HG03439 (cell line): ENCODE results near the gene DCLK3.

Experiments
- ATAC-seq: cut with Tn5 transposase; IDR thresholded peaks from one replicate; pipeline ENCODE4 v1.9.1; 2021; ENCODE audit warnings: mild to moderate bottlenecking, moderate library complexity; ENCODE audit not compliant: unreplicated experiment

The DCLK3 gene

DNA sequence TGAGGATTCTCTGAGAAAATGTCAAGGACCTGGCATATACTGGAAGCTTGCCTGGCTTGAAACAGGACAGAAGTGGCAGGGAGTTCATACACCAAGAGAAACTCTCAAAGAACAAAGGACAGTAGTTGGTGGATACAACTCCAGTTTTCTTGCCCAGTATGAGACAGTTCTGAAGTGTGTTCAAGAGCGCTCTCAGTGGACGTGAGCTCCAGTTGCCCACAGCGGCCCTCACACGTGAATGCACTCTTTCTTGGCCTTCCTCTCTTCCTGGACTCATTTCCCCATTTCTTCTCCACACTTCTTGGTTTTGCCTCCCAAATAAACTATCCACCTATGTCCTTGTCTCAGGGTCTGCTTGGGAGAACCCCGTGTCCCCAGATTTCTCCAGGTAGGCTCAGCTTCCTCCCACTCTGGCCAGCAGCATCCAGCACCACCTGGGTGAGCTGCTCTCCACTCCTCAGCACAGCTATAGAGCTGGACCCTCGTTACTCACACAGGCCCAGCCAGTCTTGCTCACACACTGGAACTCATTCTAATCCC, 54.5 kb downstream of the DCLK3 start:
- no peak for ATAC-seq

DNA sequence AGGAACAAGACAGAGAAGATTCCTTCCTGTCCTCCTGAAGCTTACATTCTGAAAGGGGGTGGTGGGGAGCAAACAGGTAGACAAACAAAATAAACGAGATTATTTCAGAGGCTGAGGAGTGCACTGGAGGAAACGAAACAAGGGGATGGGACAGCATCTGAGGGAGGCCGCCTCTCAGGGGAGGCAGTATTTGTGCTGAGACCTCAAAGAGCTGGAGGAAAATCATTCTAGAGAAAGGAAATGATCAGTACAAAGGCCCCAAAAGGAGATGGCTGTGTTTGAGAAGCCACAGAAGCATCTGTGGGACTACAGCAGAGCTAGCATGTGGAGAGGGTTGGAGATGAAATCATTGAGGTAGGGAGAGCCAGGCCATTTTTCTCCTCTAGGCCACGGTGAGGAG, 55.1 kb downstream of the DCLK3 start:
- no peak for ATAC-seq

DNA sequence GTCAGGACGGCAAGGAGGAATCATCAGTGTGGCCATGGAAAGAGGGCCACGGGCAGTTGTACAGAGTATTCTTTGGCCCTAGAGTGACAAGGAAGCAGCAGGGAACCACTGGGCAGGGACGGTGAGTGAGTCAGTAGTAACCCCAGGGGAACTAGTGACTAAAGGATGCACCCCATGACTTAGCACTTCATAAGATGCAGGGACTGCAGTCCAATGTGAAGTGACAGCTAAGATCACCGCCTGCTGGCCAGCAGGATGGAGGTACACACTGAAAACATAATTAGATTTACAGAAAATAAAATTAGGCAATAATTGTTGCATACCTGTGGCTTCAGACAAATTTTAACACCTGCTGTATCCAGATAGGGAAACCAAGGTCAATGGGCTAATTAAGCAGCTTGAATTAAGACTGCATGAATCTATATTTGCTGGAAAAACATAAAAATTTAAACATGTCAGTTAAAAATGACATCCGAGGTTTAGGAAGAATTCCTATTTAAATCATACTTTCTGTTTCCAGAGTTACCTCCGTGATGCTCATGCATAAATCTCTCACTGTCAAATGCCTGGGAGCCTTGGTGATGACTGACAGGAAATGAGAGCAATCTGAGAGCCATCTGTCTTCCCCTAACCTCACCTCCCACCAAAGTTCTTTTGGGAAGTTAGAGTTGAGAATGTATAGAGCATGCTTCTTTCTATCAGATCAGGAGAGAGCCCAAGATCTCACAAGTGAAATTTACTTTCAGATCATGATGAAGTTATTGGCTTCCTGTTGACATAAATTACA, 56.5 kb downstream of the DCLK3 start:
- peak; percentile 81 for ATAC-seq

DNA sequence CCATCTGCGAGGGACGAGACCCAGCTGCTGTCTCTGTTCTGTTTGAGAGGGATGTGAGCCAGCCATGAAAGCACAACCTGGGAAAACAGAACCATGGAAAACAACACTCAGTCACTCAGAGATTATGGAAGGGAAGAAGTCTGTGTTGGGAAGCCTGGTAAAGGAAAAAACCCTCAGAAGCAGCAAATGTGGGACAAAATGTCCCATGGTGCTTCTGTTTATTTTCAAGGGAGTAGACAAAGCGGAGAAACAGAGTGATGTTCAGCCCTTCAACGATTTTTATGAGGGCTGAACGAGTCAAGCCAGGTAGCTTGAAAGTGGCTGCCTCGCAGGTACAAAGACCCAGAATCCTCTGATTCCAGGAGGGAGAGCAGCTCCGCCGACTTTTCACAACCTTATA, 59.3 kb downstream of the DCLK3 start:
- ATAC-seq: no peak

GRCh38 chr3:36704280-36704679, 60.1 kb downstream of the DCLK3 start:
- no peak for ATAC-seq

GRCh38 chr3:36701249-36701572, 63.1 kb downstream of the DCLK3 start:
- no peak for ATAC-seq

- ATAC-seq: peak; percentile 88
Measured at GRCh38 chr3:36700537-36701248, 63.7 kb downstream of the DCLK3 start.

DNA sequence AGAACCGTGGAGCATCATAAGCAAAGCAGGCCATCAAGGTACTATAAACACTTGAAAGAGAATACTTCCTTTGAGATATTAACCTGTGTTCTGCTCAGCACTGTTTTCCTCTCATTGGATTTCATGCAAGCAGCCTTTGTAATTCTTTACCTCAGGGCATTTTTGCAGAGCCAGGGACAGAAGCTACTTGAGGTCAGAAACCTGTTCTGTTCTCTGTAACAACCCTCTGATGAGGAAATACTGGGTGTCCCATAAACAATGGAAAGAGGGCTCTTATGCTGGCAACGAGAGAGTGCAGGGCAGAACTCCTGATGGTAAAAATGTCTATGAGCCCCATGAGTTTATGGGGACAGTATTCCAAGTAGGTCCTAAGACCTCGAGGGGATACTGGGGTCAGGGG, 66.0 kb downstream of the DCLK3 start:
- ATAC-seq: no peak

GRCh38 chr3:36697229-36698001, 66.9 kb downstream of the DCLK3 start:
- ATAC-seq: no peak

- ATAC-seq: no peak
Measured at GRCh38 chr3:36696799-36697198, 67.6 kb downstream of the DCLK3 start.

- no peak for ATAC-seq
Measured at GRCh38 chr3:36695769-36696137, 68.6 kb downstream of the DCLK3 start.

GRCh38 chr3:36695113-36695768, 69.1 kb downstream of the DCLK3 start:
- no peak for ATAC-seq

GRCh38 chr3:36693670-36694069, 70.7 kb downstream of the DCLK3 start:
- ATAC-seq: peak; percentile 82

GRCh38 chr3:36689560-36689959, 74.8 kb downstream of the DCLK3 start:
- ATAC-seq: no peak

- ATAC-seq: no peak
Measured at GRCh38 chr3:36688815-36689214, 75.5 kb downstream of the DCLK3 start.

DNA sequence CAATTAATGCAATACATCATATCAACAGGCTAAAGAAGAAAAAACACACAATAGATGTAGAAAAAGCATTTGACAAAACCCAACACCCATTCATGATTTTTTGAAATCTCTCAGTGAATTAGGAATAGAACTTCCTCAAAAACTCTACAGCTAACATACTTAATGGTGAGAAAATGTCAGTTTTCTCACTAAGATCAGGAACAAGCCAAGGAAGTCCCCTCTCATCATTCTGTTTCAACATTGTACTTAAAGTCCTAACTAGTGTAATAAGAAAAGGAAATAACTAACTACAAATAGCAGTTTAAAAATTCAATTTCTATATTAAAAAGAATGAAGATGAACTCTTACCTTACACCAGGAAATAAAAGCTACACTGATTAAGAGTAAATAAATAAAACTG, 77.8 kb downstream of the DCLK3 start:
- ATAC-seq: no peak

DNA sequence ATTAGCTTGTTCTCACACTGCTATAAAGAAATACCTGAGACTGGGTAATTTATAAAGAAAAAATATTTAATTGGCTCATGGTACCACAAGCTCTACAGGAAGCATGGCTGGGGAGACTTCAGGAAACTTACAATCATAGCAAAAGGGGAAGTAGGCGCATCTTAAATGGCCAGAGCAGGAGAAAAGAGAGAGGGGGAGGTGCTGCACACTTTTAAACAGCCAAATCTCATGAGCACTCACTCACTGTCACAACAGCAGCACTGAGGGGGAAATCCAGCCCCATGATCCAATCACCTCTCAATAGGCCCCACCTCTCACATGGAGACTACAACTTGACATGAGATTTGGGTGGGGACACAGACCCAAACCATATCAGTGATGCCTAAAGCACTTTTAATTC, 82.5 kb downstream of the DCLK3 start:
- no peak for ATAC-seq

- no peak for ATAC-seq
Measured at GRCh38 chr3:36680952-36681351, 83.4 kb downstream of the DCLK3 start.

GRCh38 chr3:36679384-36680200, 84.8 kb downstream of the DCLK3 start:
- peak; percentile 61 for ATAC-seq
